Lung (tissue), 12 donors: ENCODE data around the gene PTPRN2. TPM values are rescaled to one million over a fixed set of nuclear protein-coding genes. Genes with fewer than 3 reads are reported as not detected.

Experiments used
- ATAC-seq: fragments of 200-7000 bp; cut with Tn5 transposase; one replicate; pipeline ENCODE4 v1.9.1; 2020; ENCODE audit warnings: moderate number of reproducible peaks; ENCODE audit not compliant: insufficient read depth, low FRiP score
- DNase-seq, 3 donors: peaks; one replicate each; pipeline ENCODE4 v3.0.0-alpha.2; 2013 to 2017
- H3K27ac ChIP-seq, 2 donors: one replicate each; pipeline ENCODE4 v1.5.1; 2013; ENCODE audit warnings: mild to moderate bottlenecking in 2 of 2, moderate library complexity in 2 of 2, control low read depth in 1 of 2, inconsistent platforms in 1 of 2, low read depth in 1 of 2, low read length in 1 of 2
- H3K27me3 ChIP-seq, 3 donors: one replicate each; pipeline ENCODE4 v1.5.1; 2013; ENCODE audit warnings: low read length in 2 of 3; ENCODE audit not compliant: control insufficient read depth in 3 of 3, insufficient read depth in 3 of 3
- H3K36me3 ChIP-seq, 4 donors: one replicate each; pipeline ENCODE4 v1.5.1; 2013; ENCODE audit warnings: low read length in 4 of 4, mild to moderate bottlenecking in 1 of 4, moderate library complexity in 1 of 4; ENCODE audit not compliant: control insufficient read depth in 4 of 4, insufficient read depth in 4 of 4
- H3K4me1 ChIP-seq, 5 donors: one replicate each; pipeline ENCODE4 v1.5.1; 2013; ENCODE audit warnings: low read length in 5 of 5, mild to moderate bottlenecking in 2 of 5, moderate library complexity in 1 of 5; ENCODE audit not compliant: control insufficient read depth in 5 of 5, insufficient read depth in 5 of 5
- H3K4me3 ChIP-seq: one replicate; pipeline ENCODE4 v1.5.1; 2013; ENCODE audit warnings: mild to moderate bottlenecking, control low read depth, moderate library complexity
- H3K9ac ChIP-seq, 2 donors: one replicate each; pipeline ENCODE4 v1.5.1; 2013; ENCODE audit warnings: low read length in 2 of 2, control low read depth in 1 of 2; ENCODE audit not compliant: insufficient read depth in 1 of 2
- H3K9me3 ChIP-seq, 4 donors: one replicate each; pipeline ENCODE4 v1.5.1; 2013; ENCODE audit warnings: low read length in 3 of 4, mild to moderate bottlenecking in 1 of 4, moderate library complexity in 1 of 4; ENCODE audit not compliant: control insufficient read depth in 4 of 4, insufficient read depth in 3 of 4
- CTCF ChIP-seq: IDR thresholded peaks from 2 replicates; pipeline ENCODE4 v1.5.1; 2012; ENCODE audit warnings: mild to moderate bottlenecking; ENCODE audit errors: control extremely low read depth, extremely low read depth
- WGBS, 2 donors: extraction: QIAGEN DNeasy Blood & Tissue Kit; methylation state at CpG; one replicate each; pipeline ENCODE4 v1.1.7; 2013; 5-methylcytosine and 5-hydroxymethylcytosine counted together
- polyA plus RNA-seq, 2 donors: library from polyadenylated mRNA; stranded (reverse); fragments of 200-250 nt; gene quantifications; one replicate each; pipeline ENCODE4 v1.2.1, GENCODE V29; 2013
- total RNA-seq, 2 donors: library from RNA; depleted of rRNA in 1 of 2; stranded (reverse); fragments of >200 nt in 1 of 2; gene quantifications; one replicate each; pipeline ENCODE4 v1.2.1, GENCODE V29; 2014 to 2021
- donor health status: control.
- donor health status: control.
- donor health status: Bipolar disorder and iron deficiency.
- donor health status: healthy.
- donor health status: DM: yes; HTN: yes; CAD: no.

Gene PTPRN2
- total and polyA plus RNA-seq, 4 donors: 2.1 to 7.4 (median 4.4) TPM

- no peaks in the 10 kb centered on the region for H3K4me1 ChIP-seq
- no peaks in the 10 kb centered on the region for H3K36me3 ChIP-seq
- WGBS, 2 donors: 52 to 69% methylated on average over 9 of the region's 9 CpGs
Measured at GRCh38 chr7:157522954-157523353, 1064.7 kb downstream of the PTPRN2 start.

GRCh38 chr7:157522189-157522588 lies 1065.4 kb downstream of the PTPRN2 start:
- ATAC-seq: no peak
- no peak overlapping the region for H3K9ac ChIP-seq
- WGBS, 2 donors: 89 to 94% methylated on average over 18 of the region's 18 CpGs

More at GRCh38 chr7:157522954-157523353, 1064.7 kb downstream of the PTPRN2 start:
- ATAC-seq (no peak), DNase-seq (no peak)
- H3K27ac ChIP-seq: no peak overlapping the region
- no peak overlapping the region for H3K9ac ChIP-seq
- H3K4me3 ChIP-seq: no peak overlapping the region
- peaks cover 0 to 5% (median 0%) of the 10 kb centered on the region in 3 donors for H3K27me3 ChIP-seq
- peaks cover 0 to 2% (median 0%) of the 10 kb centered on the region in 4 donors for H3K9me3 ChIP-seq
- TF ChIP-seq CTCF: no peak

GRCh38 chr7:157521752-157522151 lies 1065.9 kb downstream of the PTPRN2 start:
- DNase-seq: no peak
- no peak for TF ChIP-seq CTCF

More at GRCh38 chr7:157522189-157522588, 1065.4 kb downstream of the PTPRN2 start:
- H3K9me3 ChIP-seq: peaks cover 0 to 2% (median 0%) of the 10 kb centered on the region in 4 donors
- no peak overlapping the region for H3K27ac ChIP-seq
- TF ChIP-seq CTCF: no peak
- H3K4me1 ChIP-seq: no peaks in the 10 kb centered on the region
- no peak for DNase-seq
- H3K4me3 ChIP-seq: no peak overlapping the region
- H3K36me3 ChIP-seq: no peaks in the 10 kb centered on the region
- peaks cover 0 to 5% (median 0%) of the 10 kb centered on the region in 3 donors for H3K27me3 ChIP-seq

DNA sequence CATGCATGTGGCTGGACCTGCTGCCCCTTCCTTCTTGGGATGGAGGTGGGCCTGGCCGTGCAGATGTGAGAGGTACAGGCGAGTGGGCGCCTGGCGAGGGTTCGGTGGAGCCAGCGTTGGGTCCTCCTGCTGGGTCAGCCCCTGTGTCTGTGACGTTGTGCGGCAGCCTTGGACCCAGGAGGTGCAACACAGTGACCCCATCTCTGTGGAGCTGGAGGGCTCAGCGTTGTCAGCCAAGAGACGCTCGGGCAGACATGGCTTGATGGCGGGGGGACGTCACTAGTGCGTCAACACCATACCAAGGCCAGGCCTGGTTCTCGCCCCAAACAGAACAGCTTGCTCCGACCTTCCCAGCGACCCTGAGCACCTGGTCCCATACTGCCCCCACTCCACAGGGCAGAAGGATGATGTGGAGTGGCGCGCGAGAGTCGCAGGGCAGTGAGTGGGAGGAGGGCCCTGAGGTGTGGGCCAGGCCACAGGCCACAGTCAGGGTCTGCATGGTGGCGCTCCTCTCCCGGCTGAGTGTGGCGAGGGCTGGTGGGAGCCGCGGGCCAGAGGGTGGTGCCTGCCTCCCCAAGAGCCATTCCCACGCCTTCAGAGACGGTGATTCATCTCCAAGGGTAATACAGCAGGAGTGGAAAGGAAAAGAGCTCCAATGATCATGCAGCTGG lies 1066.4 kb downstream of the PTPRN2 start:
- no peaks in the 10 kb centered on the region for H3K36me3 ChIP-seq
- no peak overlapping the region for H3K4me3 ChIP-seq
- H3K27ac ChIP-seq: no peak overlapping the region
- no peaks in the 10 kb centered on the region for H3K9me3 ChIP-seq
- DNase-seq (no peak), ATAC-seq (no peak)
- H3K27me3 ChIP-seq: peaks cover 0 to 5% (median 0%) of the 10 kb centered on the region in 3 donors
- TF ChIP-seq CTCF: no peak
- H3K9ac ChIP-seq: no peak overlapping the region
- no peaks in the 10 kb centered on the region for H3K4me1 ChIP-seq
- WGBS, 2 donors: 90 to 97% methylated on average over 28 of the region's 28 CpGs

More at GRCh38 chr7:157521752-157522151, 1065.9 kb downstream of the PTPRN2 start:
- Histone ChIP-seq H3K36me3 (no peaks in the 10 kb centered on the region), H3K4me1 (no peaks in the 10 kb centered on the region), H3K4me3 (no peak overlapping the region), H3K27me3 (peaks cover 0 to 5% (median 0%) of the 10 kb centered on the region in 3 donors), H3K27ac (no peak overlapping the region), H3K9ac (no peak overlapping the region), H3K9me3 (peaks cover 0 to 2% (median 0%) of the 10 kb centered on the region in 4 donors)
- 82 to 90% methylated on average over 18 of the region's 18 CpGs for WGBS, 2 donors
- ATAC-seq: no peak
